T47D (cell line): Measurements from ENCODE around the gene FAM168A.

Experiments used
- DNase-seq, 2 experiments: peaks; one replicate each; pipeline versions ENCODE4 v3.0.0 to v3.0.0-alpha.2; 2011 to 2012; ENCODE audit warnings: low read depth in 1 of 2, low spot score in 1 of 2
- JUND ChIP-seq: IDR thresholded peaks from 2 replicates; pipeline ENCODE4 v1.6.1; 2012; ENCODE audit warnings: low read depth
- in situ Hi-C: cut with HindIII; loops from 2 replicates; pipeline ENCODE4 v1.10.0; 2016; ENCODE audit warnings: low sequenced_read_pairs, low pct_unique_long_range_greater_than_20kb

Gene FAM168A

GRCh38 chr11:73625696-73626318 lies 27.9 kb upstream of the FAM168A start:
- DNase-seq: peak; percentile 84 to 87
- in situ Hi-C loops: no loop called here
- TF ChIP-seq JUND: no peak

DNA sequence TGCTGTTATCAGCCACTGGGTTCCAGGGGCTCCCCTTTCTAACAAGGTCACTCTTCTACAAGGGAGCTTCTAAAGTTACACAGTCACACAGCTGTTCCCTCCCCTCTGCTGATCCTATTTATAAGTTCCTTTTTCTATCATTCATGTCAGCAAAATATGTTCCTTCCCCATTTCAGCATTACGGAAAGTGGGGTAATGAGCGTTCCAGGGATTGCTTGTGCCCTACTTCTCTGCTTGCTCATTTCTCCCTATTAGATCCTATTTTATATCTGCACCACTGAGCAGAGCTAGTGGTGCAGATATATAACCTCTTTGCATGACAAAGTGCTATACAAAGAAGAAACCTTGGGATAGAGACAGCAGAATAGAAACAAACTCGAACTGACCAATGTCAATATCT lies 25.8 kb upstream of the FAM168A start:
- no peak for TF ChIP-seq JUND
- in situ Hi-C loops: no loop called here
- no peak for DNase-seq

- no peak for TF ChIP-seq JUND
- in situ Hi-C loops: no loop called here
- DNase-seq: no peak
Measured at GRCh38 chr11:73622926-73623593, 25.1 kb upstream of the FAM168A start.

GRCh38 chr11:73614591-73614990 lies 16.7 kb upstream of the FAM168A start:
- in situ Hi-C loops: no loop called here
- DNase-seq: no peak
- TF ChIP-seq JUND: no peak

DNA sequence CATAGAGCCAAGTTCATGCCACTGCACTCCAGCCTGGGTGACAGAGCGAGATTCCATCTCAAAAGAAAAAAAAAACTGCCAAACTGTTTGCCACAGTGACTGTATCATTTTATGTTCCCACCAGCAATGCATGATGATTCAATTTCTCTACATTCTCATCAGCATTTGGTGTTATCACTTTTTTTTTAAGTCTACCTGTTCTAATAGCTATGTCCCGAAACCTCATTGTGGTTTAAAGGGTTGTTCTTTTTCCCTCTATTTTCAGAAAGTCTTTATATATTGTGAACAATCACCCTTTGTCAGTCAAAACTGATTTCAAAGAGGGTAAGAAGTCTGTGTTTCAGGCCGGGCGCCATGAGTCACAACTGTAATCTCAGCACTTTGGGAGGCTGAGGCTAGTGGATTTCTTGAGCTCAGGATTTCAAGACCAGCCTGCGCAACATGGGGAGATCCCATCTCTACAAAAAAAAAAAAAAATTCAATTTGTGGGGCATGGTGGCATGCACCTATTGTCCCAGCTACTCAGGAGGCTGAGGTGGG lies 14.8 kb upstream of the FAM168A start:
- in situ Hi-C loops: no loop called here
- no peak for TF ChIP-seq JUND
- no peak for DNase-seq

- no peak for TF ChIP-seq JUND
- in situ Hi-C loops: no loop called here
- no peak for DNase-seq
Measured at GRCh38 chr11:73598719-73599379, 937 bp upstream of the FAM168A start.

DNA sequence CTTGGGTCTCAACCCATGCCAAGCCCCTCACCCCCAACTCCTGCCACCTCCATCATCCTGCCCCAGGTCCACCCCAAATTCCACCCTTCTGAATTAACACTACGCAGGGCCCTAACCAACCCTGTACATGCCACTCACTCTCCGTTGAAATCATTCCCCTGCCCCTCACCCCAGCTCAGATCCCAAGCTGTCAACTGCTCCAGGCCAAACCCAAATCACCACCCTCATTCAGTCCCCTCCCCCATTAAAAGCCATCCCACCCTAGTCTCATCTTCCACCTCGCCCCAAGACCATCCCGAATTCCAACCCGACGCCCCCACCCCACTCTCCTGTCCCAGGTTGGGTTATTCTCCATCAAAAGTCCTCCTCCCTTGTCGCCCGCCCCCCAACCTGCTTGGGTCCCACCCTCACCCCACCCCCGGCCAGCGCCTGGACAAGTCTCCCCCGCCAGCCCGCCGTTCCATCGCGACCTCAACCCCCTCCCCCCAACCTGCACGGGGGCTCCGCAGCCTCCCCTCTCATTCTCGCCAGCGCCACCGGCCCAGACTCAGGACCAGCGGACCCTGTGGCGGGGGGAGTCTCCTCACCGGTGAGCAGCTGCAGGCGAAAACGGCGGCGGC lies 466 bp downstream of the FAM168A start:
- DNase-seq: no peak
- in situ Hi-C loops: no loop called here
- no peak for TF ChIP-seq JUND

DNA sequence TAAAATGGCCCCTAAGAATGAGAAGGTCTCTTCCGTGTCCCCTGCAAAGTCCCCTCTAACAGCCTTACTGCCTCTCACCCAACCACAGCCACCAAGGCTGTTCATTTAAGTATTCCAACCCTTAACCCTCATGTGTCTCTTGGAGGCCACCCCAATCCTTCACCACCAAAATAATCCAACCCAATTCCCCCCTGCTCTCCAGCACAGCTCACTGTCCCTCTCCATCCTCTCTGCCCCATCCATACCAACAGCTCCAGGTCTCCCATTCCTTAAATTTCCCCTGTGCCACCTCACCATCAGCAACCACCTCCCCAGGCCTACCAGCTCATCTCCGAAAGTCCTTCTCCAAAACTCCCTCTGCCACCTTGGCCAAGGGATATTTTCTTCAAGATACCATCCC lies 1.4 kb downstream of the FAM168A start:
- in situ Hi-C loops: no loop called here
- TF ChIP-seq JUND: no peak

GRCh38 chr11:73592640-73593039 lies 5.3 kb downstream of the FAM168A start:
- in situ Hi-C loops: no loop called here
- DNase-seq: no peak
- TF ChIP-seq JUND: no peak

More for the DNA sequence above, 1.4 kb downstream of the FAM168A start:
- DNase-seq: no peak

DNA sequence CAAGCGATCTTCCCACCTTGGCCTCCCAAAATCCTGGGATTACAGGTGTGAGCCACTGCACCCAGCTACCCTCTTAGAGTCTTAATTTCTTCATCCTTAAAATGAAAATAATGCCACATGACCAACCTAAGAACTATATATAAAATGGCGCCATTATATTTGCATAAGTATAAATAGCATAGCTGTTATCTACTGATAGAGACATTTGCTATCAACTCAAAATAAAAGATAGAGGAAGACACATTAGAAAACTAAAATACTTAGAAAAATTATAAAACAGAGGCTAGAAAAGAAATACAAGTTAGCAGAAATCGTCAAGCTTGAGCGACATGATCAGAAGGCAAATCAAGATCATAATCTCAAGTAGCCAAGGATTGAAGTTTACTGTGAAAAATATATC lies 6.2 kb downstream of the FAM168A start:
- TF ChIP-seq JUND: no peak
- no peak for DNase-seq
- in situ Hi-C loops: no loop called here

GRCh38 chr11:73590991-73591390 lies 6.9 kb downstream of the FAM168A start:
- no peak for TF ChIP-seq JUND
- no peak for DNase-seq
- in situ Hi-C loops: no loop called here

- DNase-seq: no peak
- in situ Hi-C loops: no loop called here
- no peak for TF ChIP-seq JUND
Measured at GRCh38 chr11:73586791-73587190, 11.1 kb downstream of the FAM168A start.

GRCh38 chr11:73585834-73586575 lies 11.9 kb downstream of the FAM168A start:
- no peak for TF ChIP-seq JUND
- no peak for DNase-seq
- in situ Hi-C loops: no loop called here
